HG03460 (cell line): Measurements from ENCODE around the gene STRIP2.
"Not testable (repeated sequence)": the region's sequence is repeated elsewhere in the genome, so short reads cannot be mapped to it uniquely, and the experiment has no call there.

Experiments used
- ATAC-seq: cut with Tn5 transposase; IDR thresholded peaks from one replicate; pipeline ENCODE4 v1.9.1; 2021; ENCODE audit not compliant: unreplicated experiment

The STRIP2 gene

GRCh38 chr7:129433847-129434674, at the start of gene STRIP2:
STRIP2 (plus strand) TSS chr7:129434432; CDS start chr7:129434473, 41 bp downstream.
- peak; percentile 97 for ATAC-seq

GRCh38 chr7:129385116-129385515, 49.1 kb upstream of the STRIP2 start:
- no peak for ATAC-seq

GRCh38 chr7:129385598-129385997, 48.6 kb upstream of the STRIP2 start:
- ATAC-seq, result no peak

GRCh38 chr7:129386506-129386905, 47.7 kb upstream of the STRIP2 start:
- no peak for ATAC-seq

- no peak for ATAC-seq
Measured at GRCh38 chr7:129387537-129387936, 46.7 kb upstream of the STRIP2 start.

- ATAC-seq, result no peak
Measured at GRCh38 chr7:129388333-129389098, 45.7 kb upstream of the STRIP2 start.

- ATAC-seq, result no peak
Measured at GRCh38 chr7:129389829-129390228, 44.4 kb upstream of the STRIP2 start.

- no peak for ATAC-seq
Measured at GRCh38 chr7:129390314-129390713, 43.9 kb upstream of the STRIP2 start.

- no peak for ATAC-seq
Measured at GRCh38 chr7:129391546-129392171, 42.6 kb upstream of the STRIP2 start.

- ATAC-seq, result no peak
Measured at GRCh38 chr7:129393255-129393654, 41.0 kb upstream of the STRIP2 start.

GRCh38 chr7:129394101-129394500, 40.1 kb upstream of the STRIP2 start:
- ATAC-seq, result no peak

- no peak for ATAC-seq
Measured at GRCh38 chr7:129394982-129395914, 39.0 kb upstream of the STRIP2 start.

GRCh38 chr7:129401228-129401966, 32.8 kb upstream of the STRIP2 start:
- no peak for ATAC-seq

GRCh38 chr7:129401967-129402860, 32.0 kb upstream of the STRIP2 start:
- peak; percentile 81 for ATAC-seq

GRCh38 chr7:129405527-129405926, 28.7 kb upstream of the STRIP2 start:
- ATAC-seq, result no peak

- ATAC-seq, result not testable (repeated sequence)
Measured at GRCh38 chr7:129410238-129410637, 24.0 kb upstream of the STRIP2 start.

- ATAC-seq, result no peak
Measured at GRCh38 chr7:129412501-129412900, 21.7 kb upstream of the STRIP2 start.

GRCh38 chr7:129417073-129417472, 17.2 kb upstream of the STRIP2 start:
- no peak for ATAC-seq

- ATAC-seq, result no peak
Measured at GRCh38 chr7:129421717-129422250, 12.4 kb upstream of the STRIP2 start.
